HEK293 (cell line): ENCODE data around the gene TACC2.

ENCODE experiments used
- CTCF ChIA-PET: fragments of 350-600 bp; formaldehyde crosslinking; extraction: SDS; loops from one replicate; lab custom pipeline; 2021; ENCODE audit warnings: antibody characterized with exemption; lab: Yijun Ruan, JAX
- POLR2A ChIA-PET: fragments of 300-600 bp; formaldehyde crosslinking; extraction: SDS; loops from one replicate; lab custom pipeline; 2020; ENCODE audit warnings: antibody characterized with exemption, inconsistent platforms; lab: Yijun Ruan, JAX
- H3K27ac ChIP-seq: fragments of 200-500 bp; sonication (Bioruptor generic); 2 replicates; pipeline ENCODE4 v1.5.1; 2014; ENCODE audit warnings: low read depth, low read length, control low read depth, inconsistent platforms; ENCODE audit errors: extremely low read depth
- H3K36me3 ChIP-seq, 2 experiments: fragments of 200-500 bp in 1 of 2; sonication (Bioruptor generic) in 1 of 2; 1 replicate in 1 of 2; 2 replicates in 1 of 2; pipeline ENCODE4 v1.5.1; 2014 to 2017; ENCODE audit warnings: inconsistent platforms in 2 of 2, low read length in 2 of 2; ENCODE audit not compliant: control insufficient read depth in 2 of 2, insufficient read depth in 1 of 2
- H3K4me1 ChIP-seq: fragments of 200-500 bp; sonication (Bioruptor generic); 2 replicates; pipeline ENCODE4 v1.5.1; 2014; ENCODE audit warnings: mild to moderate bottlenecking, low read length, inconsistent platforms; ENCODE audit not compliant: control insufficient read depth, insufficient read depth
- H3K4me3 ChIP-seq: 2 replicates; pipeline ENCODE4 v1.5.1; 2011; ENCODE audit warnings: low read depth, mild to moderate bottlenecking, control low read depth, low read length, moderate library complexity
- H3K9me3 ChIP-seq: fragments of 200-500 bp; sonication (Bioruptor generic); 2 replicates; pipeline ENCODE4 v1.5.1; 2014; ENCODE audit warnings: low read depth, low read length, inconsistent platforms; ENCODE audit not compliant: control insufficient read depth, insufficient read depth
- KLF9 ChIP-seq: fragments of 450-650 bp; formaldehyde crosslinking; IDR thresholded peaks from 2 replicates; pipeline ENCODE4 v1.5.1; 2016; ENCODE audit warnings: missing biosample characterization, missing genetic modification characterization, low read depth
- MZF1 ChIP-seq: fragments of 450-650 bp; formaldehyde crosslinking; IDR thresholded peaks from 2 replicates; pipeline ENCODE4 v1.5.1; 2017; ENCODE audit warnings: missing biosample characterization, missing genetic modification characterization, borderline replicate concordance
- REPIN1 ChIP-seq: fragments of 450-650 bp; formaldehyde crosslinking; IDR thresholded peaks from 2 replicates; pipeline ENCODE4 v1.5.1; 2017; ENCODE audit warnings: missing biosample characterization, missing genetic modification characterization, low read depth
- SETDB1 ChIP-seq: IDR thresholded peaks from one replicate; pipeline ENCODE4 v1.6.1; 2017; ENCODE audit warnings: mild to moderate bottlenecking, low read length, moderate library complexity, mixed read lengths; ENCODE audit not compliant: insufficient read length
- TCF7L2 ChIP-seq: IDR thresholded peaks from 2 replicates; pipeline ENCODE4 v1.6.1; 2011; ENCODE audit warnings: low read depth, mild to moderate bottlenecking, inconsistent platforms, low read length, moderate library complexity, borderline replicate concordance
- YY1 ChIP-seq: fragments of 450-650 bp; formaldehyde crosslinking; IDR thresholded peaks from 2 replicates; pipeline ENCODE4 v1.5.1; 2018; ENCODE audit warnings: missing biosample characterization, missing genetic modification characterization
- ZFP3 ChIP-seq: fragments of 450-650 bp; formaldehyde crosslinking; IDR thresholded peaks from 2 replicates; pipeline ENCODE4 v1.5.1; 2016; ENCODE audit warnings: low read depth, missing biosample characterization, missing genetic modification characterization
- ZIC2 ChIP-seq: fragments of 450-650 bp; formaldehyde crosslinking; IDR thresholded peaks from 2 replicates; pipeline ENCODE4 v1.5.1; 2016; ENCODE audit warnings: missing biosample characterization, missing genetic modification characterization
- ZNF157 ChIP-seq: fragments of 450-650 bp; formaldehyde crosslinking; IDR thresholded peaks from 2 replicates; pipeline ENCODE4 v1.5.1; 2016; ENCODE audit warnings: missing biosample characterization, missing genetic modification characterization
- ZNF239 ChIP-seq: fragments of 450-650 bp; formaldehyde crosslinking; IDR thresholded peaks from 2 replicates; pipeline ENCODE4 v1.5.1; 2016; ENCODE audit warnings: missing biosample characterization, missing genetic modification characterization
- ZNF585B ChIP-seq: fragments of 450-650 bp; formaldehyde crosslinking; IDR thresholded peaks from 2 replicates; pipeline ENCODE4 v1.5.1; 2016; ENCODE audit warnings: missing biosample characterization, missing genetic modification characterization
- ZNF621 ChIP-seq: fragments of 450-650 bp; formaldehyde crosslinking; IDR thresholded peaks from 2 replicates; pipeline ENCODE4 v1.5.1; 2017; ENCODE audit warnings: missing biosample characterization, missing genetic modification characterization
- ZNF664 ChIP-seq: fragments of 450-650 bp; formaldehyde crosslinking; IDR thresholded peaks from 2 replicates; pipeline ENCODE4 v1.5.1; 2016; ENCODE audit warnings: missing biosample characterization, missing genetic modification characterization
- ZNF670 ChIP-seq: fragments of 450-650 bp; formaldehyde crosslinking; IDR thresholded peaks from 2 replicates; pipeline ENCODE4 v1.5.1; 2016; ENCODE audit warnings: missing biosample characterization, missing genetic modification characterization, low read depth
- ZNF837 ChIP-seq: fragments of 450-650 bp; formaldehyde crosslinking; IDR thresholded peaks from 2 replicates; pipeline ENCODE4 v1.5.1; 2016; ENCODE audit warnings: missing biosample characterization, missing genetic modification characterization
- TF ChIP-seq, protein P1 (sequence below): fragments of 450-650 bp; formaldehyde crosslinking; IDR thresholded peaks from 2 replicates; pipeline ENCODE4 v1.5.1; 2016; ENCODE audit warnings: missing biosample characterization, missing genetic modification characterization
- TF ChIP-seq, protein P2 (sequence below): fragments of 450-650 bp; formaldehyde crosslinking; IDR thresholded peaks from 2 replicates; pipeline ENCODE4 v1.5.1; 2016; ENCODE audit warnings: missing biosample characterization, missing genetic modification characterization, low read depth
- TF ChIP-seq, protein P3 (sequence below): fragments of 450-650 bp; formaldehyde crosslinking; IDR thresholded peaks from 2 replicates; pipeline ENCODE4 v1.5.1; 2016; ENCODE audit warnings: missing biosample characterization, missing genetic modification characterization

TACC2 gene

DNA sequence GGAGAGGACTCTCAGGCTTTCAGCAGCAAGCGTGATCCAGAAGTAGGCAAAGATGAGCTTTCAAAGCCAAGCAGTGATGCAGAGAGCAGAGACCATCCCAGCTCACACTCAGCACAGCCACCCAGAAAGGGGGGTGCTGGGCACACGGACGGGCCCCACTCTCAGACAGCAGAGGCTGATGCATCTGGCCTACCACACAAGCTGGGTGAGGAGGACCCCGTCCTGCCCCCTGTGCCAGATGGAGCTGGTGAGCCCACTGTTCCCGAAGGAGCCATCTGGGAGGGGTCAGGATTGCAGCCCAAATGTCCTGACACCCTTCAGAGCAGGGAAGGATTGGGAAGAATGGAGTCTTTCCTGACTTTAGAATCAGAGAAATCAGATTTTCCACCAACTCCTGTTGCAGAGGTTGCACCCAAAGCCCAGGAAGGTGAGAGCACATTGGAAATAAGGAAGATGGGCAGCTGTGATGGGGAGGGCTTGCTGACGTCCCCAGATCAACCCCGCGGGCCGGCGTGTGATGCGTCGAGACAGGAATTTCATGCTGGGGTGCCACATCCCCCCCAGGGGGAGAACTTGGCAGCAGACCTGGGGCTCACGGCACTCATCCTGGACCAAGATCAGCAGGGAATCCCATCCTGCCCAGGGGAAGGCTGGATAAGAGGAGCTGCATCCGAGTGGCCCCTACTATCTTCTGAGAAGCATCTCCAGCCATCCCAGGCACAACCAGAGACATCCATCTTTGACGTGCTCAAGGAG, 95.5 kb downstream of the TACC2 start:
- Histone ChIP-seq H3K4me3 (no peak overlapping the region), H3K27ac (no peak overlapping the region), H3K9me3 (no peaks in the 10 kb centered on the region), H3K36me3 (no peaks in the 10 kb centered on the region), H3K4me1 (no peaks in the 10 kb centered on the region)
- CTCF ChIA-PET = no interaction called here
- POLR2A ChIA-PET = no interaction called here
- TF ChIP-seq SETDB1 = no peak
- TF ChIP-seq TCF7L2 = no peak
- TF ChIP-seq ZNF837 (tag by site-specific recombination) = no peak
- TF ChIP-seq, protein P1, sequence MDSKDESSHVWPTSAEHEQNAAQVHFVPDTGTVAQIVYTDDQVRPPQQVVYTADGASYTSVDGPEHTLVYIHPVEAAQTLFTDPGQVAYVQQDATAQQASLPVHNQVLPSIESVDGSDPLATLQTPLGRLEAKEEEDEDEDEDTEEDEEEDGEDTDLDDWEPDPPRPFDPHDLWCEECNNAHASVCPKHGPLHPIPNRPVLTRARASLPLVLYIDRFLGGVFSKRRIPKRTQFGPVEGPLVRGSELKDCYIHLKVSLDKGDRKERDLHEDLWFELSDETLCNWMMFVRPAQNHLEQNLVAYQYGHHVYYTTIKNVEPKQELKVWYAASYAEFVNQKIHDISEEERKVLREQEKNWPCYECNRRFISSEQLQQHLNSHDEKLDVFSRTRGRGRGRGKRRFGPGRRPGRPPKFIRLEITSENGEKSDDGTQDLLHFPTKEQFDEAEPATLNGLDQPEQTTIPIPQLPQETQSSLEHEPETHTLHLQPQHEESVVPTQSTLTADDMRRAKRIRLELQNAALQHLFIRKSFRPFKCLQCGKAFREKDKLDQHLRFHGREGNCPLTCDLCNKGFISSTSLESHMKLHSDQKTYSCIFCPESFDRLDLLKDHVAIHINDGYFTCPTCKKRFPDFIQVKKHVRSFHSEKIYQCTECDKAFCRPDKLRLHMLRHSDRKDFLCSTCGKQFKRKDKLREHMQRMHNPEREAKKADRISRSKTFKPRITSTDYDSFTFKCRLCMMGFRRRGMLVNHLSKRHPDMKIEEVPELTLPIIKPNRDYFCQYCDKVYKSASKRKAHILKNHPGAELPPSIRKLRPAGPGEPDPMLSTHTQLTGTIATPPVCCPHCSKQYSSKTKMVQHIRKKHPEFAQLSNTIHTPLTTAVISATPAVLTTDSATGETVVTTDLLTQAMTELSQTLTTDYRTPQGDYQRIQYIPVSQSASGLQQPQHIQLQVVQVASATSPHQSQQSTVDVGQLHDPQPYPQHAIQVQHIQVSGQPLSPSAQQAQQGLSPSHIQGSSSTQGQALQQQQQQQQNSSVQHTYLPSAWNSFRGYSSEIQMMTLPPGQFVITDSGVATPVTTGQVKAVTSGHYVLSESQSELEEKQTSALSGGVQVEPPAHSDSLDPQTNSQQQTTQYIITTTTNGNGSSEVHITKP = no peak
- TF ChIP-seq, protein P2, sequence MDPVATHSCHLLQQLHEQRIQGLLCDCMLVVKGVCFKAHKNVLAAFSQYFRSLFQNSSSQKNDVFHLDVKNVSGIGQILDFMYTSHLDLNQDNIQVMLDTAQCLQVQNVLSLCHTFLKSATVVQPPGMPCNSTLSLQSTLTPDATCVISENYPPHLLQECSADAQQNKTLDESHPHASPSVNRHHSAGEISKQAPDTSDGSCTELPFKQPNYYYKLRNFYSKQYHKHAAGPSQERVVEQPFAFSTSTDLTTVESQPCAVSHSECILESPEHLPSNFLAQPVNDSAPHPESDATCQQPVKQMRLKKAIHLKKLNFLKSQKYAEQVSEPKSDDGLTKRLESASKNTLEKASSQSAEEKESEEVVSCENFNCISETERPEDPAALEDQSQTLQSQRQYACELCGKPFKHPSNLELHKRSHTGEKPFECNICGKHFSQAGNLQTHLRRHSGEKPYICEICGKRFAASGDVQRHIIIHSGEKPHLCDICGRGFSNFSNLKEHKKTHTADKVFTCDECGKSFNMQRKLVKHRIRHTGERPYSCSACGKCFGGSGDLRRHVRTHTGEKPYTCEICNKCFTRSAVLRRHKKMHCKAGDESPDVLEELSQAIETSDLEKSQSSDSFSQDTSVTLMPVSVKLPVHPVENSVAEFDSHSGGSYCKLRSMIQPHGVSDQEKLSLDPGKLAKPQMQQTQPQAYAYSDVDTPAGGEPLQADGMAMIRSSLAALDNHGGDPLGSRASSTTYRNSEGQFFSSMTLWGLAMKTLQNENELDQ (tag by site-specific recombination) = no peak
- peak; percentile 14; the same call in 1 of the 2 replicates for TF ChIP-seq ZIC2 (tag by site-specific recombination)
- no peak for TF ChIP-seq ZFP3 (tag by site-specific recombination)
- no peak for TF ChIP-seq MZF1 (tag by site-specific recombination)
- TF ChIP-seq YY1 = no peak
- TF ChIP-seq, all 188 proteins: peak for 1

DNA sequence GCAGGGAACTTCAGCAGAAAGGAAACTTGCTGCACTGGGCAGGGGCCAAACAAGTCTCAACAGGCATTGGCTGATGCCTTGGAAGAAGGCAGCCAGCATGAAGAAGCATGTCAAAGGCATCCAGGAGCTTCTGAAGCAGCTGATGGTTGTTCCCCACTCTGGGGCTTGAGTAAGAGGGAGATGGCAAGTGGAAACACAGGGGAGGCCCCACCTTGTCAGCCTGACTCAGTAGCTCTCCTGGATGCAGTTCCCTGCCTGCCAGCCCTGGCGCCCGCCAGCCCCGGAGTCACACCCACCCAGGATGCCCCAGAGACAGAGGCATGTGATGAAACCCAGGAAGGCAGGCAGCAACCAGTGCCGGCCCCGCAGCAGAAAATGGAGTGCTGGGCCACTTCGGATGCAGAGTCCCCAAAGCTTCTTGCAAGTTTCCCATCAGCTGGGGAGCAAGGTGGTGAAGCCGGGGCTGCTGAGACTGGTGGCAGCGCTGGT, 96.5 kb downstream of the TACC2 start:
- Histone ChIP-seq H3K4me1 (no peaks in the 10 kb centered on the region), H3K27ac (no peak overlapping the region), H3K36me3 (no peaks in the 10 kb centered on the region), H3K4me3 (no peak overlapping the region), H3K9me3 (no peaks in the 10 kb centered on the region)
- ChIA-PET CTCF (interaction anchor here (0.7 kb wide), 1 partner anchor 182 kb away, joined by 3 read pairs; no protein-coding TSS in a partner anchor), POLR2A (no interaction called here)
- no peak for TF ChIP-seq ZFP3 (tag by site-specific recombination)
- no peak for TF ChIP-seq REPIN1 (tag by site-specific recombination)
- no peak for TF ChIP-seq KLF9
- no peak for TF ChIP-seq ZIC2 (tag by site-specific recombination)
- TF ChIP-seq, protein P3, sequence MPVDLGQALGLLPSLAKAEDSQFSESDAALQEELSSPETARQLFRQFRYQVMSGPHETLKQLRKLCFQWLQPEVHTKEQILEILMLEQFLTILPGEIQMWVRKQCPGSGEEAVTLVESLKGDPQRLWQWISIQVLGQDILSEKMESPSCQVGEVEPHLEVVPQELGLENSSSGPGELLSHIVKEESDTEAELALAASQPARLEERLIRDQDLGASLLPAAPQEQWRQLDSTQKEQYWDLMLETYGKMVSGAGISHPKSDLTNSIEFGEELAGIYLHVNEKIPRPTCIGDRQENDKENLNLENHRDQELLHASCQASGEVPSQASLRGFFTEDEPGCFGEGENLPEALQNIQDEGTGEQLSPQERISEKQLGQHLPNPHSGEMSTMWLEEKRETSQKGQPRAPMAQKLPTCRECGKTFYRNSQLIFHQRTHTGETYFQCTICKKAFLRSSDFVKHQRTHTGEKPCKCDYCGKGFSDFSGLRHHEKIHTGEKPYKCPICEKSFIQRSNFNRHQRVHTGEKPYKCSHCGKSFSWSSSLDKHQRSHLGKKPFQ (tag by site-specific recombination) = no peak
- no peak for TF ChIP-seq ZNF670
- no peak for TF ChIP-seq MZF1 (tag by site-specific recombination)
- no peak for TF ChIP-seq ZNF157 (tag by site-specific recombination)
- TF ChIP-seq ZNF664 (tag by site-specific recombination) = no peak
- no peak for TF ChIP-seq ZNF621 (tag by site-specific recombination)
- no peak for TF ChIP-seq ZNF239 (tag by site-specific recombination)
- TF ChIP-seq ZNF585B (tag by site-specific recombination) = no peak
